ENCODE data around the gene PFDN5.
A peak's percentile ranks its signal among the peaks of the same experiment; 100 is the strongest.
"Not testable (repeated sequence)": the region's sequence is repeated elsewhere in the genome, so short reads cannot be mapped to it uniquely, and the experiment has no call there.

Gene PFDN5

GRCh38 chr12:53286448-53286847 is 8.9 kb upstream of the PFDN5 start:
- DNase-seq (ENCODE audit: low read depth in 2 of 2, low spot score in 1 of 2), result no peak

DNA sequence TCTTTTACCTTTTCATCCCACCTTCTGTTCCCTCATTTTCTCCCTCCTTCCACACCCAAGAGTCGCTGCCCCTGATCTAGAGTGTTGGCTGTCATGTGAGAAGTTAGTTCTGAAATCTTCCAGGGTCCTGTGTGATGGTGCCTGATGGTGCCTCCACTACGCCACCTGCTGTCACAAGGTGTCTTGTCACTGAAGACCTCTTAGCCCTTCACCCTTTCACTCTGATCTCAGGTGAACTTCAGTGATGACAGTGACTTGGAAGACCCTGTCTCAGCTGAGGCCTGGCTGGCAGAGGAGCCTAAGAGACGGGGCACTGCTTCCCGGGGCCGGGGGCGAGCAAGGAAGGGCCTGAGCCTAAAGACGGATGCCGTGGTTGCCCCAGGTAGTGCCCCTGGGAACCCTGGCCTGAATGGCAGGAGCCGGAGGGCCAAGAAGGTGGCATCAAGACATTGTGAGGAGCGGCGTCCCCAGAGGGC is 7.6 kb upstream of the PFDN5 start:
- DNase-seq (ENCODE audit: low read depth in 2 of 2, low spot score in 1 of 2), result peak; percentile 53 to 64

DNA sequence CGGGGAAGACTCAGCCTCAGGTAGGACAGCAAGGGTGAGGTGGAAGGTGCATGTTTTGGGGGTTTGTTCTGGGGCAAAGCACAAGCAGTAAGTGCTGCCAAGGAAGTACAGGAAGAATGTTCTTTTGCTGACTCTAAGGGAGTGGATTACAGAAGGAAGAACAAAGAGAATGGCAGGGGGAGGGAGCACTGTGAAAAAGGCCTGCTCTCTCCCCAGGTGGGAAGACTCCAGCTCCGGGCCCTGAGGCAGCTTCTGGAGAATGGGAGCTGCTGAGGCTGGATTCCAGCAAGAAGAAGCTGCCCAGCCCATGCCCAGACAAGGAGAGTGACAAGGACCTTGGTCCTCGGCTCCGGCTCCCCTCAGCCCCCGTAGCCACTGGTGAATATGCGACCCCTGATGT is 7.0 kb upstream of the PFDN5 start:
- no peak for DNase-seq (ENCODE audit: low read depth in 2 of 2, low spot score in 1 of 2)

- no peak for DNase-seq (ENCODE audit: low read depth in 2 of 2, low spot score in 1 of 2)
These were observed 5.5 kb upstream of the PFDN5 start for GRCh38 chr12:53289891-53290290.

- DNase-seq (ENCODE audit: low read depth in 2 of 2, low spot score in 1 of 2), result no peak
These were observed 4.7 kb upstream of the PFDN5 start for GRCh38 chr12:53290661-53291060.

DNA sequence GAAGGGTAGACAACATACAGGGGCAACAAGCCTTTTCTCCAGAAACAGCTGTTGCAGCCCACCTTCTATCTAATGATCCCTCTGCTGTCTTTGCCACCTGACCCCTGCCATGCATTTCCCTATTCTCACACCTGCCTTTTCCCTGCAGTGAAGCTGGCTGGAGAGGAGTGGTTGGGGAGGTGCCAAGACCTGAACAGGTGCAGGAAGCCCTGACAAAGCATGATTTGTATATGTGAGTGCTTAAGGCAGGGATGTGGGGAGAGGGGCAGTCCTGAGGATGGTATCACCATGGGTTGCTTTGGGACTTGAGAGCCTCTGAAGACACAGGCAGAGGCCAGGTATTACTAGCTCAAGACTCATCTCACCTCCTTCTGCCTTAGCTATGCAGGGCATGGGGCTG is 2.9 kb upstream of the PFDN5 start:
- no peak for DNase-seq (ENCODE audit: low read depth in 2 of 2, low spot score in 1 of 2)

DNA sequence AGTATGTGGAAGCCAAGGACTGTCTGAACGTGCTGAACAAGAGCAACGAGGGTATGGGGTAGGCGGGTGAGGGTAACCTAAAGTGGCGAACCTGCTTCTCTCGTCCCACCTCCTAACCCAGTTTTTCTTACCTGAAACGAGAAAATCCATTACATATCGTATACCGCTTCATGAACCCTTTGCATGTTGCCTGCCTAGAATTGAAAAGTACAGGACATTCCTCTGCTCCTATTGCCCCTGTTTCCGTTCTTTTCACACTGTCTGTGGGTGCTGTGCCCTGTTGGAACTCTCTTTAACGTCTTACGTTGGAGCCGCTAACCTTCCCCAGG is 513 bp downstream of the PFDN5 start:
- DNase-seq (ENCODE audit: low read depth in 2 of 2, low spot score in 1 of 2), result no peak

DNA sequence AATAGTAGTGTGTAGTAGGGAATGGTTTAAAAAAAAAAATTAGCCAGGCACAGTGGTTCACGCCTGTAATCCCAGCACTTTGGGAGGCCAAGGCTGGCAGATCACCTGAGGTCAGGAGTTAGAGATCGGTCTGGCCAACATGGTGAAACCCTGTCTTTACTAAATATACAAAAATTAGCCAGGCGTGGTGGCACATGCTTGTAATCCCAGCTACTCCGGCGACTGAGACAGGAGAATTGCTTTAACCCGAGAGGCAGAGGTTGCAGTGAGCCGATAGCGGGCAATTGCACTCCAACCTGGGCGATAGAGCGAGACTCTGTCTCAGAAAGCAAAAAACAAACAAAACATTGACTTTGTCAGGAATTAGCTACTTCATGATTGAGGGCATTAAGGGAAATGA is 1.8 kb downstream of the PFDN5 start:
- DNase-seq (ENCODE audit: low read depth in 2 of 2, low spot score in 1 of 2), result not testable (repeated sequence)

GRCh38 chr12:53298164-53298563 is 2.8 kb downstream of the PFDN5 start:
- DNase-seq (ENCODE audit: low read depth in 2 of 2, low spot score in 1 of 2), result no peak

DNA sequence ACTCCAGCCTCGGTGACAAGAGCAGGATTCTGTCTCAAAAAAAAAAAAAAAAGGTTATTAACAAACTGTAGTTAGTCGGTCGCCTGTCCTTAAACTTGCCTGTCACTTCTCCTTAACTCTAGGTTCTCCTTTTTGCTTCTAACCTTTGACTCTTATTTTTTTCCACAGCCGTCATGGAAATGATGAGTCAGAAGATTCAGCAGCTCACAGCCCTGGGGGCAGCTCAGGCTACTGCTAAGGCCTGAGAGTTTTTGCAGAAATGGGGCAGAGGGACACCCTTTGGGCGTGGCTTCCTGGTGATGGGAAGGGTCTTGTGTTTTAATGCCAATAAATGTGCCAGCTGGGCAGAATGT is 3.7 kb downstream of the PFDN5 start:
- no peak for DNase-seq (ENCODE audit: low read depth in 2 of 2, low spot score in 1 of 2)

- DNase-seq (ENCODE audit: low read depth in 2 of 2, low spot score in 1 of 2), result peak; percentile 39 to 64
These were observed 4.3 kb downstream of the PFDN5 start, which contains the start of gene MYG1 for GRCh38 chr12:53299454-53300180. TSS of gene MYG1 (plus strand) at chr12:53299695. CDS start at chr12:53299738, 43 bp downstream.

DNA sequence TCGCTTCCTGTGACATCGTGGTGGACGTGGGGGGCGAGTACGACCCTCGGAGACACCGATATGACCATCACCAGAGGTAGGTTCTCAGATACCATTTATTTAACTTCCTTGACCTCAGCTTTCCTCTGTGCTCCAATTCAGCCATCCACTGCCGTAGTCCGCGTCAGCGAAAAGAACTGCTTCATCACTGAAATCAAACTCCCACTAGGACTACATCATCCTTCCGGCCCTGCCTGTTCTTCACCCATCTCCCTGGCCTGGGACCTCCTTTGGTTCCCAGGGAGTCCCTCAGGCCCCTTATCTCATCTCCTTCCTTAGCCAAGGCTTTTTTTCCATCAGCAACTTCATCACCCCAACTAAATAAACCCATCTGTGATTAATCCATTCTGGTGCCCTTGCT is 4.8 kb downstream of the PFDN5 start:
- no peak for DNase-seq (ENCODE audit: low read depth in 2 of 2, low spot score in 1 of 2)

DNA sequence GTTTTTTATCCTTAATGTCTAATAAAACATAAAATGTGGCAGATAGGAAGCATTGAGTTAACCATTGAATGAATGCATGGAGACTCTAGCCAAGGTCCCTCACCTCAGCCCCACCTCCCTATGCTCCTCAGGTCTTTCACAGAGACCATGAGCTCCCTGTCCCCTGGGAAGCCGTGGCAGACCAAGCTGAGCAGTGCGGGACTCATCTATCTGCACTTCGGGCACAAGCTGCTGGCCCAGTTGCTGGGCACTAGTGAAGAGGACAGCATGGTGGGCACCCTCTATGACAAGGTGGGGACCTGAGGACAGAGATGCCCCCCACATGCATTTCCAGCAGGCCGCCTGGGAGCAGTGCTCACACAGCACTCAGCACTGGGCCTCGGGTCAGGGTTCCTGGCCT is 7.6 kb downstream of the PFDN5 start:
- DNase-seq (ENCODE audit: low read depth in 2 of 2, low spot score in 1 of 2), result no peak

GRCh38 chr12:53306826-53307225 is 11.5 kb downstream of the PFDN5 start:
- DNase-seq (ENCODE audit: low read depth in 2 of 2, low spot score in 1 of 2), result no peak

- DNase-seq (ENCODE audit: low read depth in 2 of 2, low spot score in 1 of 2), result no peak
These were observed 12.9 kb downstream of the PFDN5 start for GRCh38 chr12:53308276-53308675.

GRCh38 chr12:53313996-53314395 is 18.7 kb downstream of the PFDN5 start:
- no peak for DNase-seq (ENCODE audit: low read depth in 2 of 2, low spot score in 1 of 2)

DNA sequence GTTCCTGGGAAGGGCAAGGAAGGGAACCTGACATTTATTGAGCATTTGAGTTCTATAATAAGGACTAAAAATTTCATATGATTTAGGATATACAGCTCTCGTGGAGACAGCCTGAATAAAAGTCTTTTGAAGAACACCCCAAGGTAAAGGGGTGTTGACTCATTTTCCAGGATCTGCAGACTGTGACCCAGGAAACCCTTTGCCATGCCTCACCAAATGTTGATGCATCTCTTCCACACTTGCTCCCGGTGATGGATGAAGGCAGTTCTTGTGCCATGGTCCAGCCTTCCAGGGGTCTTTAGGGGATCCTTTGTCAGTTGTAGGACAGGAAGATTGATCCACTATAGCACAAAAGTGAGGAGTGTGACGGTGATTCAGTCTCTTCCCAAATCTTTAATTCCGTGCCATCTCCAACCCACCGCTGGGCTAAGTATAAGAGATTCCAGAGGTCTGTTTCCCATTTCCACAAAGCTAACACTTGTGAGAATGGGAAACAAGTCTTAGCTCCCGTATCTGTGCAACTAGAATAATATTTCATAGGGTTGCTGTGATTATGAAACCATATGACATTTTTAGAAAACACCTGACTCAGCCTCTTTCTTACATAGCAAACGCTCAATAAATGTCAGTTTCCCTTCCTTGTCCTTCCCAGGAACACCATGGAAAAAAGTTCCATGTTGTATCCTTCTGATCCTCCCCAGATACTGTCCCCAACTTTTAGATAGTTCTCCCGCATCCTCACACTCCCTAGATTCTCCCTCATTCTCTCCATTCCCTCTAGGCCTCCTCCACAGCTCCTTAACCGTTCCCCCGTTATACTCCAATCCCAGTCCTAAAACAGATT is 25.2 kb downstream of the PFDN5 start:
- DNase-seq (ENCODE audit: low read depth in 2 of 2, low spot score in 1 of 2), result no peak

DNA sequence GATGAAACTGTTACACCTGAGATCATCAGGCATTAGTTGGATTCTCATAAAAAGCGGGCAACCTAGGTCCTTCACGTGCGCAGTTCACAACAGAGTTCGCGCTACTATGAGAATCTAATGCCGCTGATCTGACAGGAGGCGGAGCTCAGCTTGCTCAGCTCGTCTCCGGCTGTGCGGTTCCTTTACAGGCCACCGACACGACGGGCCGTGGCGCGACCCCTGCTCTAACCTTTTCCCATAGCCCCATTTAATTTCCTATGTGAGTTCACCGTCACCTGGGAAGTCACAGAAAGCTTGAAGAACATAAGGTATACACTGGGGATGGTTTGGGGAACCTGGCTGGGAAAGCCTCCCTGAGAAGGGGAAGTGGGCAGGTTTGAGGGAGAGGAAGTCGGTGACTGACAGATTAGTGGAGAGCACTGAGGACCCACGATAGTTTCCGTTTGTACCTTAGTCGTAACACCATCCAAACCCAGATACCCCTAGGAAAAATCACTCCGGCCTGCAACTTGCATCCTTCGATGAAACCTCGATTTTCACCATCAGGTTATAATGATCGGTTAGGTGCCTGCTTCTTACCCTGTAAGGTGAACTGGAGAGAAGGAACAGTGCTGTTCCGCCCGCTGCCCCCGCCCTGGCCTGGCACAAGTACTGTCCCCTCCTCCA is 28.9 kb downstream of the PFDN5 start:
- DNase-seq (ENCODE audit: low read depth in 2 of 2, low spot score in 1 of 2), result no peak

GRCh38 chr12:53324779-53325510 is 29.6 kb downstream of the PFDN5 start:
- DNase-seq (ENCODE audit: low read depth in 2 of 2, low spot score in 1 of 2), result peak; percentile 52 to 72

DNA sequence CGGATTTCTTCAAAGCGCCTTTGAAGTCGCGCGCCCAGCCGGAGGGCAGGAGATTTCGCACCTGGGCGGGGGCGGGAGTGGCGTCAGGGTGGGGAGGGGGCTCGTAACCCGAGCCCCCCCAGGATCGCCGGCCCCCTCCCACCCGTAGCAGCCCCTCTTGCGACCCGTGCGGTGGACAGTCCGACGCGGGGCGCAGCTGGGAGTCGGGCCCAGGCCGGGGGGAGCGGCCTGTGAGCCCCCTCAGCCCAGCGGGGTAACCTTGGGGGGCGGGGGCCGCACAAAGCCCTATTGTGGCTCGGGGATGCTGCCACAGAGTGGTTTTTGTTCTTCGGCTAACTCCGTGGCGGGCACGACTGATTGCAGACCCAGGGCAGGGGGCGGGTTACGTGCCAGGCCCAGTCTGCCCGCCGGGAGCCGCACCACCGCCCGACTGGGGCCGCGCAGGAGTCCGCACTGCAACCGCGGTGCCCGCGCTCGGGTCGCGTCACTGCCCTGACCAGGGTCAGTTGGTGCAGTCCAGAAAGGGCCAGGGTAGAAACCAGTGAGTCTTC is 30.2 kb downstream of the PFDN5 start:
- DNase-seq (ENCODE audit: low read depth in 2 of 2, low spot score in 1 of 2), result no peak

Data from stimulated activated CD8-positive, alpha-beta memory T cell treated with anti-CD3 and anti-CD28 coated beads, Interleukin-4, amount 100 ng/mL, for 4 hours (primary cell).